HepG2 (cell line): ENCODE results near the gene PHF3. TPM values are rescaled to one million over a fixed set of nuclear protein-coding genes. Genes with fewer than 3 reads are reported as not detected.

Experiments
- CREM ChIP-seq, 2 experiments: sonication (generic) in 1 of 2; formaldehyde crosslinking in 1 of 2; IDR thresholded peaks; 2 replicates each; pipeline versions ENCODE4 v1.4.0 to v1.6.1; 2016 to 2020; ENCODE audit warnings: antibody characterized with exemption in 1 of 2, mild to moderate bottlenecking in 1 of 2, missing genetic modification reagents in 1 of 2
- ERF ChIP-seq: IDR thresholded peaks from 2 replicates; pipeline ENCODE4 v1.6.1; 2018; ENCODE audit warnings: missing biosample characterization, missing genetic modification reagents
- KDM6A ChIP-seq: IDR thresholded peaks from 2 replicates; pipeline ENCODE4 v1.6.1; 2016; ENCODE audit warnings: low read depth
- KLF11 ChIP-seq: IDR thresholded peaks from 2 replicates; pipeline ENCODE4 v1.6.1; 2016; ENCODE audit warnings: missing compliant biosample characterization
- KLF9 ChIP-seq: IDR thresholded peaks from 2 replicates; pipeline ENCODE4 v1.6.1; 2016; ENCODE audit warnings: low read depth
- MATR3 ChIP-seq: sonication (generic); formaldehyde crosslinking; IDR thresholded peaks from 2 replicates; pipeline ENCODE4 v1.4.0; 2020; ENCODE audit warnings: missing genetic modification reagents
- MED8 ChIP-seq: sonication (generic); formaldehyde crosslinking; IDR thresholded peaks from 2 replicates; pipeline ENCODE4 v1.8.1; 2023; ENCODE audit warnings: mild to moderate bottlenecking, missing genetic modification reagents; ENCODE audit not compliant: insufficient replicate concordance
- MTF2 ChIP-seq: sonication (generic); formaldehyde crosslinking; IDR thresholded peaks from 2 replicates; pipeline ENCODE4 v1.5.0; 2020; ENCODE audit warnings: missing genetic modification reagents, borderline replicate concordance
- RFX1 ChIP-seq: fragments of 450-650 bp; IDR thresholded peaks from 2 replicates; pipeline ENCODE4 v1.6.1; 2017
- RXRB ChIP-seq: IDR thresholded peaks from 2 replicates; pipeline ENCODE4 v1.6.1; 2016; ENCODE audit warnings: borderline replicate concordance, missing genetic modification reagents, missing compliant biosample characterization
- TGIF2 ChIP-seq: IDR thresholded peaks from 2 replicates; pipeline ENCODE4 v1.6.1; 2016; ENCODE audit warnings: control low read depth, missing compliant biosample characterization
- ZFX ChIP-seq: sonication (generic); formaldehyde crosslinking; IDR thresholded peaks from 2 replicates; pipeline ENCODE4 v1.4.0; 2020; ENCODE audit warnings: mild to moderate bottlenecking, low read depth, missing genetic modification reagents, moderate library complexity
- ZNF160 ChIP-seq: sonication (generic); formaldehyde crosslinking; IDR thresholded peaks from 2 replicates; pipeline ENCODE4 v1.8.0; 2022; ENCODE audit warnings: mild to moderate bottlenecking, inconsistent platforms, missing genetic modification reagents
- ZNF264 ChIP-seq: sonication (generic); formaldehyde crosslinking; IDR thresholded peaks from 2 replicates; pipeline ENCODE4 v1.4.0; 2020; ENCODE audit warnings: missing genetic modification reagents
- ZNF335 ChIP-seq: sonication (generic); formaldehyde crosslinking; IDR thresholded peaks from 2 replicates; pipeline ENCODE4 v1.4.0; 2020; ENCODE audit warnings: missing genetic modification reagents
- ZNF549 ChIP-seq: sonication (generic); formaldehyde crosslinking; IDR thresholded peaks from 2 replicates; pipeline ENCODE4 v1.5.0; 2020; ENCODE audit warnings: missing genetic modification reagents
- ZNF607 ChIP-seq: sonication (generic); formaldehyde crosslinking; IDR thresholded peaks from 2 replicates; pipeline ENCODE4 v1.5.1; 2020; ENCODE audit warnings: missing genetic modification reagents, mild to moderate bottlenecking, borderline replicate concordance
- ZNF724P ChIP-seq: sonication (generic); formaldehyde crosslinking; IDR thresholded peaks from 2 replicates; pipeline ENCODE4 v1.8.0; 2022; ENCODE audit warnings: missing genetic modification reagents, borderline replicate concordance
- polyA plus RNA-seq, 8 experiments: library from polyadenylated mRNA; depleted of rRNA in 3 of 8; stranded (reverse) in 7 of 8; unstranded in 1 of 8; fragments of >200 nt; fragmentation: Illumina TruSeq in 4 of 8; extraction: Trizol in 4 of 8; gene quantifications; 2 replicates each; pipeline versions ENCODE4 v1.2.1 to v1.2.3, GENCODE V29; 2011 to 2016; ENCODE audit warnings: low read depth in 4 of 8, missing spikeins in 1 of 8, mixed read lengths in 1 of 8; ENCODE audit not compliant: insufficient read depth in 1 of 8
- total RNA-seq, 5 experiments: library from RNA; depleted of rRNA; stranded (reverse); fragments of >200 nt; fragmentation: Illumina TruSeq; extraction: Trizol; gene quantifications; 2 replicates each; pipeline ENCODE4 v1.2.3, GENCODE V29; 2016; ENCODE audit warnings: low read depth in 1 of 5
- TF ChIP-seq, protein P1 (sequence below): sonication (generic); formaldehyde crosslinking; conservative IDR thresholded peaks from 2 replicates; pipeline ENCODE4 v1.4.0; 2020; ENCODE audit warnings: mild to moderate bottlenecking, missing genetic modification reagents, moderate library complexity
- TF ChIP-seq, protein P2 (sequence below): sonication (generic); formaldehyde crosslinking; IDR thresholded peaks from 2 replicates; pipeline ENCODE4 v1.4.0; 2020; ENCODE audit warnings: missing genetic modification reagents
- TF ChIP-seq, protein P3 (sequence below): sonication (generic); formaldehyde crosslinking; IDR thresholded peaks from 2 replicates; pipeline ENCODE4 v1.4.0; 2020; ENCODE audit warnings: missing genetic modification reagents
- TF ChIP-seq, protein P4 (sequence below): sonication (generic); formaldehyde crosslinking; IDR thresholded peaks from 2 replicates; pipeline ENCODE4 v1.4.0; 2020; ENCODE audit warnings: missing genetic modification reagents; ENCODE audit errors: not compliant biosample characterization

Gene PHF3
- total and polyA plus RNA-seq, 2 of the 13 experiments (the other 11 are each of a cell fraction or from before 2014, with no cell fraction given): 19.8 to 70.4 TPM

DNA sequence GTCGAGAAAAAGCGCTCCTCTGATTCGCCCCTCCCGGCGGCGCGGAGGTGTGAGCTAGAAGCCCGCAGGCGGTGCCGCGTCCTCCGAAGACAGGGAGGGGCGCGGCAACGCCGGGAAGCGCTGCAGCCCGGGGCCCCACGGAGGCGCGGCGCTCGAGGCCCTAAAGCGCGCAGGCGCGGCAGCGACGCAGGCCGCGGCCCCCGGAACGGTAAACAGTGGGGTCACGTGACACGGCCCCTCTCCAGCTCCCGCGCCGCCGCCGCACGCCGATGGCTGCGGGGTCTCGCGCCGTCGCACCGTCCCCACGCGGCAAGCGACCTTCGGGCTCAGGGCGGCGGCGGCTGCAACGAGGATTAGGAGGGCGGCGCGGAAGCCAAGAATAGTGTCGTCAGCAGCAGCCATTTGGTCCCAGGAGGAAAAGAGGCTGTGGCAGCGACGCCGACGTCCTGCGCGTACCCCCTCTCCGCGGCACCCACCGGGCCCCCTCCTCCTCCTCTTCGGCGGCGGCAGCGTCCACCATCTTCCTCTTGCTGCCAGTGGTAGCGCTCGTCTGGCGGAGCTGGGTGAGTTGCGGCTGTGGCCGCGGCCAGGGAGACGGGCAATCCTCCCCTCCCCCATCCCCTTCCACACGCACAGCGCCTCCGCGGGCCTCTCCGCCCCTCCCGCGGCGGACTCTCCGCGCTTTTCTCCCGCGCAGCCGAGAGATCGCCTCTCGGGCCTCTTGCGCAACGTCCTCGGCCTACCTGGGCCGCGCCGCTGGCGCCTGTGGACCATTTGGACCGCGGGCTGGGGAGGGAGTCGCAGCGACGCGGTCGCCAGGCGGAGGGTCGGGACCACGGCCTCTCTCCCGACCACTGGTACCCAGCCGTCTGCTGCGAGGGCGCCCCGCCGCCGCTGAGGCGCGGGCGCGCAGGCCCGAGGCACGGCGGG lies at the start of gene PHF3 (continued):
- TF ChIP-seq, protein P1, sequence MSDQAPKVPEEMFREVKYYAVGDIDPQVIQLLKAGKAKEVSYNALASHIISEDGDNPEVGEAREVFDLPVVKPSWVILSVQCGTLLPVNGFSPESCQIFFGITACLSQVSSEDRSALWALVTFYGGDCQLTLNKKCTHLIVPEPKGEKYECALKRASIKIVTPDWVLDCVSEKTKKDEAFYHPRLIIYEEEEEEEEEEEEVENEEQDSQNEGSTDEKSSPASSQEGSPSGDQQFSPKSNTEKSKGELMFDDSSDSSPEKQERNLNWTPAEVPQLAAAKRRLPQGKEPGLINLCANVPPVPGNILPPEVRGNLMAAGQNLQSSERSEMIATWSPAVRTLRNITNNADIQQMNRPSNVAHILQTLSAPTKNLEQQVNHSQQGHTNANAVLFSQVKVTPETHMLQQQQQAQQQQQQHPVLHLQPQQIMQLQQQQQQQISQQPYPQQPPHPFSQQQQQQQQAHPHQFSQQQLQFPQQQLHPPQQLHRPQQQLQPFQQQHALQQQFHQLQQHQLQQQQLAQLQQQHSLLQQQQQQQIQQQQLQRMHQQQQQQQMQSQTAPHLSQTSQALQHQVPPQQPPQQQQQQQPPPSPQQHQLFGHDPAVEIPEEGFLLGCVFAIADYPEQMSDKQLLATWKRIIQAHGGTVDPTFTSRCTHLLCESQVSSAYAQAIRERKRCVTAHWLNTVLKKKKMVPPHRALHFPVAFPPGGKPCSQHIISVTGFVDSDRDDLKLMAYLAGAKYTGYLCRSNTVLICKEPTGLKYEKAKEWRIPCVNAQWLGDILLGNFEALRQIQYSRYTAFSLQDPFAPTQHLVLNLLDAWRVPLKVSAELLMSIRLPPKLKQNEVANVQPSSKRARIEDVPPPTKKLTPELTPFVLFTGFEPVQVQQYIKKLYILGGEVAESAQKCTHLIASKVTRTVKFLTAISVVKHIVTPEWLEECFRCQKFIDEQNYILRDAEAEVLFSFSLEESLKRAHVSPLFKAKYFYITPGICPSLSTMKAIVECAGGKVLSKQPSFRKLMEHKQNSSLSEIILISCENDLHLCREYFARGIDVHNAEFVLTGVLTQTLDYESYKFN: peak; percentile 85
- TF ChIP-seq ZNF724P (peak; percentile 99), ZNF160 (CRISPR knock-in tag) (peak; percentile 62; the same call in 1 of the 2 replicates), ZNF335 (peak; percentile 24; the same call in 1 of the 2 replicates), TGIF2 (CRISPR knock-in tag) (peak; percentile 76; the same call in 1 of the 2 replicates), ERF (CRISPR knock-in tag) (peak; percentile 84), ZNF549 (CRISPR knock-in tag) (no peak), MATR3 (CRISPR knock-in tag) (0 out of 2 replicates have a peak, but pooled peaks have one; percentile 93), ZFX (CRISPR knock-in tag) (peak; percentile 98), RXRB (CRISPR knock-in tag) (peak; percentile 70), ZNF264 (CRISPR knock-in tag) (peak; percentile 86), KLF11 (CRISPR knock-in tag) (peak; percentile 66; the same call in 1 of the 2 replicates), KDM6A (peak; percentile 68), ZNF607 (CRISPR knock-in tag) (peak; percentile 96), MED8 (CRISPR knock-in tag) (peak; percentile 92), KLF9 (CRISPR knock-in tag) (peak; percentile 88), MTF2 (CRISPR knock-in tag) (peak; percentile 97), CREM (IDR thresholded peaks at IDR 0.05) (no peak), CREM (CRISPR knock-in tag; IDR thresholded peaks at IDR 0.05) (no peak), RFX1 (no peak)
- TF ChIP-seq, protein P2, sequence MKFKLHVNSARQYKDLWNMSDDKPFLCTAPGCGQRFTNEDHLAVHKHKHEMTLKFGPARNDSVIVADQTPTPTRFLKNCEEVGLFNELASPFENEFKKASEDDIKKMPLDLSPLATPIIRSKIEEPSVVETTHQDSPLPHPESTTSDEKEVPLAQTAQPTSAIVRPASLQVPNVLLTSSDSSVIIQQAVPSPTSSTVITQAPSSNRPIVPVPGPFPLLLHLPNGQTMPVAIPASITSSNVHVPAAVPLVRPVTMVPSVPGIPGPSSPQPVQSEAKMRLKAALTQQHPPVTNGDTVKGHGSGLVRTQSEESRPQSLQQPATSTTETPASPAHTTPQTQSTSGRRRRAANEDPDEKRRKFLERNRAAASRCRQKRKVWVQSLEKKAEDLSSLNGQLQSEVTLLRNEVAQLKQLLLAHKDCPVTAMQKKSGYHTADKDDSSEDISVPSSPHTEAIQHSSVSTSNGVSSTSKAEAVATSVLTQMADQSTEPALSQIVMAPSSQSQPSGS (CRISPR knock-in tag): peak; percentile 81
- TF ChIP-seq, protein P3, sequence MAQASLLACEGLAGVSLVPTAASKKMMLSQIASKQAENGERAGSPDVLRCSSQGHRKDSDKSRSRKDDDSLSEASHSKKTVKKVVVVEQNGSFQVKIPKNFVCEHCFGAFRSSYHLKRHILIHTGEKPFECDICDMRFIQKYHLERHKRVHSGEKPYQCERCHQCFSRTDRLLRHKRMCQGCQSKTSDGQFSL (CRISPR knock-in tag): peak; percentile 81; the same call in 1 of the 2 replicates
- TF ChIP-seq, protein P4, sequence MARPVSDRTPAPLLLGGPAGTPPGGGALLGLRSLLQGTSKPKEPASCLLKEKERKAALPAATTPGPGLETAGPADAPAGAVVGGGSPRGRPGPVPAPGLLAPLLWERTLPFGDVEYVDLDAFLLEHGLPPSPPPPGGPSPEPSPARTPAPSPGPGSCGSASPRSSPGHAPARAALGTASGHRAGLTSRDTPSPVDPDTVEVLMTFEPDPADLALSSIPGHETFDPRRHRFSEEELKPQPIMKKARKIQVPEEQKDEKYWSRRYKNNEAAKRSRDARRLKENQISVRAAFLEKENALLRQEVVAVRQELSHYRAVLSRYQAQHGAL (CRISPR knock-in tag): no peak
